M059J (cell line): ENCODE results near the gene SAMD8. TPM values are rescaled to one million over a fixed set of nuclear protein-coding genes. Genes with fewer than 3 reads are reported as not detected.
"Not testable (repeated sequence)": the region's sequence is repeated elsewhere in the genome, so short reads cannot be mapped to it uniquely, and the experiment has no call there.

ENCODE experiments used
- DNase-seq: peaks from one replicate; pipeline ENCODE4 v3.0.0-alpha.2; 2012; ENCODE audit warnings: low read depth
- total RNA-seq: library from RNA; depleted of rRNA; stranded (reverse); fragments of >200 nt; shearing (Covaris generic); gene quantifications from 2 replicates; pipeline ENCODE4 v1.2.3, GENCODE V29; 2014

SAMD8 gene
- total RNA-seq, 1 experiment from 2014 or later: 24.5 TPM

DNA sequence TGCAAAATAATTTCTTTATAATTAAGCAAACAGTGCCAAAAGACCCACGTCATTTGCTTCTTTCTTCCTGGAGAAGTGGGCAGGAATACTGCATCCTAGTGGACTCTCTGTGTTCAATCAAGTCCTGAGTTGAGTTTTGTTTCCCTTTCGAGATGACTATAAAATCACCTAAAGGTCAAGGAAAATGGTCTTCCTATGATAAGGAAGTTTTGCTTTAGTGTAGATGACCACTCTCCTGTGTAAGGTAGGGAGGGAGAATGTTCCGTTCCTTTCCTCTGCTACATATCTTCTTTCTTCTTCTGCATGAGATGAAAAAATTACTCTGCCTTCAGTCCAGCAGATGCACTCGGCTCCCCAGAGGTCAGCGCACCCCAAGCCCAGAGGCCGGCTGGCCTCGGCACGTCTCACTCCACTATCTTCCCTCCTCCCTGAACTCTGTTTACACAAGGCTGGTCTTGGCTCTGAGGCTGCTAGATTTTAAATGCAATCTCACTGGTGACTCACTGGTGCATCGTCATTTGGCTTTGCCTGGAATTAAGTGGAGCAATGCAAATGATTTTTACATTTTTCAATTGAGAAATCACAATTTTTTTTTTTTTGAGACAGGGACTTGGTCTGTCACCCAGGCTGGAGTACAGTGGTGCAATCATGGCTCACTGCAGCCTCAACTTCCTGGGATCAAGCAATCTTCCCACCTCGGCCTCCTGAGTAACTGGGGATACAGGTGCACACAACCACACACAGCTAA, 80.5 kb downstream of the SAMD8 start:
- DNase-seq: peak; percentile 89

DNA sequence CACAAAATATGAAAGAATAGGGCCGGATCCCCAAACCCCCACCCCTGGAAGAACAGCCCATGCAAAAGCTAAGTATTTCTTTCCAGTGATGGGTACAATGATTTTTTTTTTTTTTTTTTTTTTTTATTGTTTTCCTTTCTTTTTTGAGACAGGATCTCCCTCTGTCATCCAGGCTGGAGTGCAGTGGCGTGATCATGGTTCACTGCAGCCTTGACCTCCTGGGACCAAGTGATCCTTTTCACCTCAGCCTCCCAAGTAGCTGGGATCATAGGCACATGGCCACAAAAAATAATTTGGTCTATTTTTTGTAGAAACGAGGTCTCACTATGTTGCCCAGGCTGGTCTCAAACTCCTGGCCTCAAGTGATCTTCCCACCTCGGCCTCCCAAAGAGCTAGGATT, 83.2 kb downstream of the SAMD8 start:
- DNase-seq: not testable (repeated sequence)

DNA sequence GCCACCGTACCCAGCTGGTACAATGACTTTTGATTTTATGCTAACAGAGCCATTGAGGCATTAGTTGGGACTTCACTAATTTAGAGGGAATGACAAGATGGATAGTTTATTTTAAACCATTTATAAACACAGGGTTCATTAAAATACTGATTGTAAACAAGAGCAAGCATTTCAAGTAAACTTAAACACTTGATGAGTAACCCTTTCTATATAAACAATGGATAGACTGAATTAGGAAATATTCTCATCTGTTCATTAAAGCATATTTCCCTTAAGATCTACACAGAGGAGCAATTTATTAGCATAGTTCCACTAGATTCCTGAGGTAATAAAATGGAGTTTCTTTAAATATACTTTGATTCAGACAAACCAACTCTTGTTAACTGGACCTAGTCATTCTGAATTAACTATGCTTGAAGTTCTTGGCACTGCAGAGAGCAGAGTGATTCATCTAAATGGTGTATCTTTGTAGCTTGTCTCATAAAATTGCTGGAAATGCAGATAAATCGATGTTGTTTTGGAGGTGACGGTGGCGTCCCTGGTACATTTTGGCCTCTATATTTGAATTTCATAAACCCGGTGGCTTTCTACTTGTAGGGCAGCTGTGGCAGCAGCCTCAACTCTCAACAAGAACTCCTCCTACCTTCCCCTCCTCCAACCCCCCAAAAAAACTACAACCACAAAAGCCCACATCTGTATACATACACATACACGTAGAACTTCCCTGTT, 83.7 kb downstream of the SAMD8 start:
- DNase-seq: peak; percentile 90

DNA sequence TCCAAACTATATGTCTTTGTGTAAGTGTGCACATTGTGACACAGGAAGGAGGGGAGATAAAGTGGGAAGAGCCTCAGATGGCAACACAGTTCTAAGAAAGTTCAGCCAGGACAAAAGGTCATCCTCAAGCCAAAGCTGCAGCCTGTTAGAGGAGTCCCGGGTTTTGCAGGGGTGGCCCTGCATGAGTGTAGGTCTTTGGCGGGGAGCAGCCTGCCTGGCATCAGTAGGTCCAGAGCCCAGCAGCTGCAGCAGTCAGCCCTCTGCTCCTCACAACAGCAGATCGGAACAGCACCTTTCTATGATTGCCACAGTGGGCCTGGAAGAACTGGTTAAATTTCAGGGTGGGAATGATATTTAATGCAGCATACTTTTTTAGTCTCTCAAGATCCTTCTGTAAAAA, 85.6 kb downstream of the SAMD8 start:
- no peak for DNase-seq

DNA sequence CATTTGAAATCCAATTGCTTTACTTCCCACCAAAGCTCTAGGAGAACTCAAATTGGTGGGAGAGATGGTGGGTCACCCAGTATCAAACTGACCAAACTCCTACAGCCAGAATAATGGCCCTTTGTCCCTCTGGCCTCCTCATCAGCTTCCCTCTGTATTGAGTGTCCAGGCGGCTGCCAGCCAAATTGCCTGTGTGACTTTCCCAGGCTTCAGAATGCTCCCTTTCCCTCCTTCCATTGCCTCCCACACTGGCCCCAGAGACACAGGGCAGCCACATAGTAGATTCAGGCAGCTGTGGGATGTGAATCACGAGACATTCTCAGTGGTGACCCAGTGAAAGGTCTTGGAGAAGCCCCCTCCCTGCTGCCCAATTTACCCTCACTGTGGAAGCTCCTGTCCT, 86.5 kb downstream of the SAMD8 start:
- DNase-seq: no peak

DNA sequence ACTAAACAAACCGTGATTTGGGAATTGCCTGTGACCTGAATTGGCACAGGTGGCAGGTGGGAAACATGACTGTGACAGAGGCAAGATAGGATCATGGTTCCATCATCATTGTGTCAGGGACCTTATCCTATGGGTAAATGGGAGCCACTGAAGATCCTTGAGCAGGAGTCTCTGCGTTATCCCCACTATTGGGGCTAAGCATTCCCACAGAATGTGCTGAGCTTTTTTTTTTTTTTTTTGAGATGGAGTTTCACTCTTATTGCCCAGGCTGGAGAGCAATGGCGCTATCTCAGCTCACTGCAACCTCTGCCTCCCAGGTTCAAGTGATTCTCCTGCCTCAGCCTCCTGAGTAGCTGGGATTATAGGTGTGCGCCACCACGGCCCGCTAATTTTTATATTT, 88.5 kb downstream of the SAMD8 start:
- not testable (repeated sequence) for DNase-seq

DNA sequence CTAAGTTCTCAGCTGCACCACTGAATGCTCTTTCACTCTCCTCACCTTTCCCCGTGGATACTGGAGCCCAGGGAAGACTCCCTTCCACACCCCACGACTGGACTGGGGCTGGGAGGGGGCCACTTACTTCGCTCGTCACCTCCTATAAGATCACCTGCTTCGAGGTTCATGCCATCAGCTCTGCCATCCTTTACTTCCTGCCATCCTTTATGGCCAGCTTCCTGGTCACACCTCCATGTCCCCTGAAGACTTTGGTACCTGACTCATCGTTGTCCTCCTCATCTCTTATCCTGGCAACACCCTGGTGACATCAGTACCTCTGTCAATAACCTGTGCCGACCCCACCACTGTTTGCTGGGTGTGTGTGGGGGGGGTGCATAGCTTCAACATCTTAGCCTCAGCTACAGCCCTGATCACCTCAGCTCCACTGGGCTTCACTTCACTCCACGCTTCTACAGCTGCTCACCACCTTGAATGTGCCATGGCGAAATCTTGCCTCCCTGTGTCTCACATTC, 90.4 kb downstream of the SAMD8 start:
- DNase-seq: no peak

DNA sequence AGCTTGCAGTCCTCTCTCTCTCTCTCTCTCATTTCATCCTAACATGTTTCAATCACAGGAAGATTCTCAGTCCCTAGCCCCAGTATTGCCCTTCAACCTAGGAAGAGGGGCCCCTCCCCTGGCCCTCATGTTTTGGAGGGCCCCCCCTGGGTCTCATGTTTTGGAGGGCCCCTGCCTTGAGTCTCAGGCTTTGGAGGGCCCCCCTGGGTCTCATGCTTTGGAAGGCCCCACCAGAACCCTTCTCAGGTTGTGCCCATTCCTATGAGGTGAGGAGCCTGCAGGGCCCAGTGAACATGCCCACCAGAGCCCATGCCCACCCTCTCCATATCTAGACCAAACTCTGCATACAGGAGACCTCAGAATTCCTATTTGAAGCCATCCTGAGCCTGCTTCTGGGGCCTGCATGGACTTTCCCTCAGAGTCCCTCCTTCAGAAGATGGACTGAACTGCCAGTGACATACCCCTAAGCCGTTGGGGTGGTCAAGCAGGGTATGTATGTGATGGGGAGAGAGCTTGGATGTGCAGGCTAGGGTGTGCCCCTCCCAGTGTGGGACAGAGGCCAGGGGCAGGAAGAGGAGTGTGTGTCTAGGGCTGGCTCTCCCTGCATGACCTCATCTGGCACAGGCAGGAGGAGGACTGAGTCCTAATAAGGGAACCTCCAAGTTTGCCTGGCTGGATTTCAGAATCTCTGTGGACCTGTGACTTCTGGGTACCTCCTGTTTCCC, 91.0 kb downstream of the SAMD8 start:
- DNase-seq: peak; percentile 68

DNA sequence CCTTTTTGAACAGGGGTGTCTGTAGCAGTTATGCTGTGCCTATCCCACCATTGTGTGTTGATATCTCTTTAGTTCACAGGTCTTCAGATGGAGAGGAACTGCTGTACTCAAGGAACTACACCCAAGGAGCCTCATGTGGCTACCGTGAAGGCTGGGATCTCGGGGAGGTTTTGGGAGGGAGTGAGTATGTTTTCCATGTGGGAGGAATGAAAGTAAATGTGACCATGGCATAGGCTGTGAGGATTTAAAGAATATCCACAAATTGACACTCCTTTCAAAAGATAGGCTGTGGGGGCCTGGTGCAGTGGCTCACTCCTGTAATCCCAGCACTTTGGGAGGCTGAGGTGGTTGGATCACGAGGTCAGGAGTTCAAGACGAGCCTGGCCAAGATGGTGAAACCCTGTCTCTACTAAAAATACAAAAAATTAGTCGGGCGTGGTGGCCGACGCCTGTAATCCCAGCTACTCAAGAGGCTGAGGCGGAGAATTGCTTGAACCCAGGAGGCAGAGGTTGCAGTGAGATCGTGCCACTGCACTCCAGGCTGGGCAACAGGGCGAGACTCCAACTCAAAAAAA, 91.7 kb downstream of the SAMD8 start:
- DNase-seq: not testable (repeated sequence)

DNA sequence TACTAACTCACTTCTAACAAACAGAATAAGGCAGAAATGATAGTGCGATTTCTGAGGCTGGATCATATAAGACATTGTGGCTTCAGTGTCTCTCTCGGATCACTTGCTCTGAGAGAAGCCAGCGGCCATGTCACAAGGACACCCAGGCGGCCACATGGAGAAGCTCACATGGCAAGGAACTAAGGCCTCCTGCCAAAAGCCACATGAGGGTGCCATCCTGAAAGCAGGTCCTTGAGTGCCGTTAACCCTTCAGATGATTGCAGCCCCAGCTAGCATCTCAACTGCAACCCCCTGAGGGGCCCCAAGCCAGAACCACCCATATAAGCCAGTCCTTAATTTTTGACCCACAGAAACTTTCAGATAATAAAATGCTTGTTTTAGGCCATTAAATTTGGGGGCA, 92.3 kb downstream of the SAMD8 start:
- DNase-seq: no peak

DNA sequence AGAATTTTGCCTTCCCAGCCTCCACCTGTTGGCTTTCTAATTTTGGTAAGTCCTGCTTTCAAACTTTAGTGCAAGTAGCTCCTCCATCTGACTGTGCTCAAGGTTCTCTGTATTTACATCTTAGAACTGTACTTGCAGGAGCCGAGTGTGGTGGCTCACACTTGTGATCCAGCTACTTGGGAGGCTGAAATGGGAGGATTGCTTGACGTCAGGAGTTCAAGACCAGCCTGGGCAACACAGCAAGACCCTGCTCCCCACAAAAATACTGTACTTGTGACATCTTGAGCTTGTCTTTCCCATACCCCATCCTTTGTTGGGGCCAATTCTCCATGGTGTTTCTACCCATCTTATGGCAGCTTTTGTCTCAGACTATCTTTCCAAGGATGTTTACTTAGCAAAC, 94.5 kb downstream of the SAMD8 start:
- DNase-seq: no peak

DNA sequence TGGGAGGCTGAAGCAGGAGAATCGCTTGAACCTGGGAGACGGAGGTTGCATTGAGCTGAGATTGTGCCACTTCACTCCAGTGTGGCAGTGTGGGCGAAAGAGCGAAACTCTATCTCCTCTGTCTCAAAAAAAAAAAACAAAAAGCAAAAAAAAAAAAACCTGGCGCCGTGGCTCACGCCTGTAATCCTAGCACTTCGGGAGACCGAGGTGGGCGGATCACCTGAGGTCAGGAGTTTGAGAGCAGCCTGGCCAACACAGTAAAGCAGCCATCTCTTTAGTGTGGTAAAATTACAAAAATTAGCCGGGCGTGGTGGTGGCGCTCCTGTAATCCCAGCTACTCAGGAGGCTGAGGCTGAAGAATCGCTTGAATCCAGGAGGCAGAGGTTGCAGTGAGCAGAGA, 95.2 kb downstream of the SAMD8 start:
- DNase-seq: not testable (repeated sequence)

DNA sequence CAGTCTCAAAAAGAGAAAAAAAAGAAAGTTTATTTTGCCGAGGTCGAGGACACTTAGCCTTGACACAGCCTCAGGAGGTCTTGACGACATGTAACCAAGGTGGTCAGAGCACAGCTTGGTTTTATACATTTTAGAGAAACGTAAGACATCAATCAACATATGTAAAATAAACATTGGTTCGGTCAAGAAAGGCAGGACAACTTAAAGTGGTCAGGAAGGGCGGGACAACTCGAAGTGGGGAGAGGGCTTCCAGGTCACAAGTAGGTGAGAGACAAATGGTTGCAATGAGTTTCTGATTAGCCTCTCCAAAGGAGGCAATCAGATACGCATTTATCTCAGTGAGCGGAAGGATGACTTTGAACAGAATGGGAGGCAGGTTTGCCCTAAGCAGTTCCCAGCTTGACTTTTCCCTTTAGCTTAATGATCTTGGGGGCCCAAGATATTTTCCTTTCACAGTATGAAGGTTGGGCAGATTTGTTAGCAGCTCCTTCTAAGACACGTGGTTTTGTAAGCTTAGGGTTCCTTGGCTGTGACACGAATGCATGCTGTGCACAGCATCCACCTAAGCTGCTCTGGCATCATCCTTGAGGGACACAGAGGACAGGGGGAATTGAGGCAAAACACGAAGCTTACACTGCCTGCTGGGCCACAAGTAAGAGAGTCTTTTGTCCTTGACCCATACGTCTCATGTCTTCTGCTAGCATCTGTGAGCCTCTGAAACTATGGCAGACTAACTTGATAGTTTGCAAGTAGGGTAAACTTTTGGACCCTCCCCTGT, 95.8 kb downstream of the SAMD8 start:
- DNase-seq: no peak

DNA sequence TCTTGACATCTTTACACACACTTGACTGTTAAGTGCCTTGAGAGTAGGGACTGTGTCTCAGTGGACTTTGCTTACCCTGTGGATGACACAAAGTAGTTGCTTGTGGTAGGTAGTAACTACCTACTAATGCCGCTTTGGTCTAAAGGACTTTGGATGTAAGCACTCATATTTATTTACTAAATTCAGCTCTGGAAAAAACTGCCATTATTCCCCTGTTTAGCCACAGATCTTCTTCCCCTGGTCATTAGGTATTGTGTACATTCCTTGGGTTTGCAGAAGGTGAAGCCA, 96.3 kb downstream of the SAMD8 start:
- no peak for DNase-seq

DNA sequence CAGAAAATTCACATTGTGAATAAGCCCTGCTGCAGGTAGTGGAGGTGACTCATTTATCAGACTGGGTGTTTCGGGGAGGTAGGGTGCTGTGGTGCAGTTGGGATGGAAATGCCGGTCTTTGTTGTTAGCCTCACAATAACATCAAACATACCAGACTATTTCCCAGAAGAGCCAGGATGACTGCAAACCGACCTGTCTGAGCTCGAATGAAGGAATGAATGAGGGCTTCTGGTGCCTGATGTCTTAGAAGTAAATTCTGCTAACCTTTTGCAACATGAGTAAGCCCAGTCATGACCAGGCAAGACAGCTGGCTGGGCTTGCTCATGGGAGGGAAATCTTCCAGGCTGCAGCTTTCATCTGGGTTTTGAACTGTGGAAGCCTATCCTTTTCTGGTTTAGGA, 96.7 kb downstream of the SAMD8 start:
- DNase-seq: peak; percentile 74

DNA sequence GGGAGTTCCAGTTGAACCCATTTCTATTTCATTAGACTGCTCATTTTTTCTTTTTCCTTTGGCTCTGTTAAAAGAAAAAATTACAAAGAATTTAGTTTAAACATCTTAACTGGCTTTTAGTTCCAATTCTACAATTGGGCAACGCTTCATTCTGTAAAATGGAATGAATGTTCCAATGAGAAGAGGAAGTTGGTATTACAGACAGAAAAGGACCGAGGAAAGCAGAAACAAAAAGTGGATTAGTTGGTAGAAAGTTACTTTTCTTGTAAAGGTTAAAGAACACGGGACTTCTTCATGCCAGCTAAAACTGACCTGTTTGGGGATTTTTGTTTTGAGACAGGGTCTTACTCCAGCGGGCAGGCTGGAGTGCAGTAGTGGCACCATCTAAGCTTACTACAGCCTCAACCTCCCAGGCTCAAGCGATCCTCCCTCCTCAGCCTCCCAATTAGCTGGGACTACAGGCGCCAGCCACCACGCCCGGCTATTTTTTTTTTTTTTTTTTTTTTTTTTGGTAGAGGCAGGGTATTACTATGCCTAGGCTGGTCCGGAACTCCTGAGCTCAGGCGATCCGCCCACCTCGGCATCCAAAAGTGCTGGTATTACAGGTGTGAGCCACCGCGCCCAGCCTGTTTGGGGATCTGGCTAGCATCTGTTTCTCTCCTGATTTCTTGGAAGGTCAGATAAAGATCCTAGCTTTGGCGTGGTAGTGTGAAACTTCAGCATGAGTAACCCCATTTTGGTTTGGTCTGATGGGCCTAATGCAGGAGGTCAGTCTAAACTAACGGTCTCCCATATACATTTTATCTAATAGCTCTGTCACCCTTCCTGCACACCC, 97.8 kb downstream of the SAMD8 start:
- no peak for DNase-seq

DNA sequence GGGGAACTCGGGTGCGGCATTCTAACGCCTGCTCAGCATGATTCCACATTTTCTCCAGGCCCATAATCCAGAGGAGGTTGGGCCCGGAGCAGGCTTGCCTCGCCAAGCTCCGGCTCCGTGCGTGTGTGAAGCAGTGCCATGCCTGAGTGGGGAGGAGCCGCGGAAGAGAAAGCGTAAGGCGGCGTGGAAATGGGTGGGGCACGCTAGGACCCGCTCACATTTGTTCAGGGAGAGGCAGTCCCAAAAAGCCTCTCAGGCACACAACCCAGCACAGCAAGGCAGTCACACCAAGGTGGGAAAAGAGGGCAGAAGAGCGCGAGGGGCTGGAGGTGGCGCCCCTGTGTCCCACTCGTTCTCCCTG, 98.4 kb downstream of the SAMD8 start:
- peak; percentile 72 for DNase-seq

DNA sequence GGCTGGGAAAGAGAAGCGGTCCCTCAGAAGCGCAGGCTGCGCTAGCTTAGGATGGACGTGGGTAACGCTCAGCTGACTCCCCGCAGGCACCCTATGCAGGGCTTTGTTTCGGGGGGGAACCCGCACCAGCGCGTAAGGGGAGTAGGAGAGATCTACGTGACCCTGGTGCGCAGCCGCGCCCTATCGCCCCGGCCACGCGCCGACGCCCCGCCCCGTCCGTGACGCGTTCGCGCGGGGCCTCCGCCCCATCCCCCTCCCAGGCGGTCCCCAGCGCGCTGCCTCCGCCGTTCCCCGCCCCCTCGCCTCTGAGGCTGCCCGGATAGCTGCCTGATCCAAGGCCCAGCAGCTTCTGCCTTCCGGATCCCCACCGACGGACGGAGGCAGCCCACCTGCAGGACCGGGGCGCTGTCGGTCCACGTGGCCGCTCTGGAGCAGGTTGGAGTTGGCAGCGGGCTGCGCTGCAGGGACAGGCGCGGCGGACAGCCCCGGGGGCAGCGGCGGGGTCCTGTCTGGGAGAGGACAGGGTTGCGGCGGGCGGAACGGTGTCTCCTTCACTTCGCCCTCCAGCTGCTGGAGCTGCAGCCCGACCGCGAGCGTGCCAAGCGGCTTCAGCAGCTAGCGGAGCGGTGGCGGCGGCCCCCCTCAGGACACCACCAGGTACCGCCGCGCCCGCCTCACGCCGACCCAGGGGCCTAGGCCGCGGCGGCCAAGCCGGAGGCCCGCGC, 99.0 kb downstream of the SAMD8 start, which contains the start of gene VDAC2:
VDAC2 (plus strand) TSS at position 515 of the 725 bp plus-strand sequence. CDS start 363 bp downstream, outside the sequence.
- DNase-seq: peak; percentile 79

DNA sequence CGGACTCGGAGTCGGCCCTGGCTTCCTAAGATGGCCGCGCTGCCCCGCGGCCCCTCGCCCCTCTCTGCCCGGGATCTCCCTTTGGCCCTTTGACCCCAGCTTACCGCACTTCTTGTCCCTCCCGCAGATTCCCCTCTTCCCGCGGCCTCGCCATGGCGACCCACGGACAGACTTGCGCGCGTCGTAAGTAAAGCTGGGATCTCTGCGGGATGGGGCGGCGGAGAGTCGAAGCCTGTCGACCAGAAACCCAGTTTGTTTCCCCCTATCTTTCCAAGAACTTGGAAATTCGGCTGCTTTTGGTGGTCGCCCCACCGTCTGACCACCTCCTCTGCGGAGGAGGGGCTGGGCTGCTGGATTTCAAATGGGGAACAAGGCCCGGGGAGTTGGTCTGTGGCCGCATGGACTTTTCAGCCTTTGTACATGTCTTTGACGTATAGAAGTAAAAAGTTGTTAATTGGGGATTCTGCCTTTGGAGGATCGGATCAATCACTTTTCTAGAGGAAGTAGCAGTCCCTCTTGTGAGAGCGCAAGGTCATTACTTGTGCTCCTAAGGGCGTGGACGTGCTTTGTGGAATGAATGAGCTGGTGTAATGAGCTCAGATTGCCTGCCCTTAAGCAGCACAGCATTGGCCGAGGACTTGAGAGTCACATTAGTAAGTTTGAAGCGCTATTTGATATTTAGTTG, 99.7 kb downstream of the SAMD8 start:
- peak; percentile 53 for DNase-seq
